ENCODE results near the gene GAS6. TPM values are rescaled to one million over a fixed set of nuclear protein-coding genes. Genes with fewer than 3 reads are reported as not detected.

The GAS6 gene
- total RNA-seq, 1 experiment from 2014 or later = 20.9 TPM

DNA sequence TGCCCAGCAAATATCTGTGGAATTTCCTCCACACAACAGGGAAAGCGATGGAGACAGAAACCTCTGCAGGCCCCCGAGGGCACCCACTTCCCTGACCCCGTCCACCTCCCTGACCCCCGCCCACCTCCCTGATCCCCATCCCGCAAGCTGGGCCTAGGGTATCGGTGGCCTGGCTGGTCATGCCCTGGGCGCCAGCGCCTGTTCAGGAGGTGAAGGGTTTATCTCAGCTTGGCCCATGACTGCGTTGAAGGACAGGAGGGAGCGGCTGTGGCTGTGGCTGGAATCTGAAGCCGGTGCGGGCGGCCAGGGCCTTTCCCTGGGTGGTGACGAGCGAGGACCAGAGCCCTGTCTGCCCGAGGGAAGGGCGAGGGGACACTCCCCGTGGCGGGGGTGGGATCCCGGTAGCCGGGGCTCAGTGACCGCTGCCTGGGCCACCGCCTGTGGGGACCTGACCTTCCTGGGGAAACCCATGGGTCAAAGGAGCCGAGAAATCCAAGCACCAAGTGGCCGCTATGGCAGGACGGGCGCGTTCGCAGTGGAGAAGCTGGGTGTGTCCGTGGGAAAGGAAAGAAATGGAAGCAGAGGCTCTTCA, 20.7 kb downstream of the GAS6 start:
- H3K9ac ChIP-seq (ENCODE audit: low read length) = no peak overlapping the region
- no peaks in the 10 kb centered on the region for H3F3A ChIP-seq (ENCODE audit: low read length, unreplicated experiment)
- H3K4me3 ChIP-seq (ENCODE audit: low read length) = no peak overlapping the region
- CTCF ChIA-PET = no interaction called here
- BruUV-seq (replicated peaks) = no TSS peak
- TF ChIP-seq EZH2phosphoT487 (IDR thresholded peaks at IDR 0.05; ENCODE audit: borderline replicate concordance, low read length) (no peak), EZH2 (IDR thresholded peaks at IDR 0.05; ENCODE audit: low read length, unreplicated experiment) (no peak)
- TF ChIP-seq, protein P1, sequence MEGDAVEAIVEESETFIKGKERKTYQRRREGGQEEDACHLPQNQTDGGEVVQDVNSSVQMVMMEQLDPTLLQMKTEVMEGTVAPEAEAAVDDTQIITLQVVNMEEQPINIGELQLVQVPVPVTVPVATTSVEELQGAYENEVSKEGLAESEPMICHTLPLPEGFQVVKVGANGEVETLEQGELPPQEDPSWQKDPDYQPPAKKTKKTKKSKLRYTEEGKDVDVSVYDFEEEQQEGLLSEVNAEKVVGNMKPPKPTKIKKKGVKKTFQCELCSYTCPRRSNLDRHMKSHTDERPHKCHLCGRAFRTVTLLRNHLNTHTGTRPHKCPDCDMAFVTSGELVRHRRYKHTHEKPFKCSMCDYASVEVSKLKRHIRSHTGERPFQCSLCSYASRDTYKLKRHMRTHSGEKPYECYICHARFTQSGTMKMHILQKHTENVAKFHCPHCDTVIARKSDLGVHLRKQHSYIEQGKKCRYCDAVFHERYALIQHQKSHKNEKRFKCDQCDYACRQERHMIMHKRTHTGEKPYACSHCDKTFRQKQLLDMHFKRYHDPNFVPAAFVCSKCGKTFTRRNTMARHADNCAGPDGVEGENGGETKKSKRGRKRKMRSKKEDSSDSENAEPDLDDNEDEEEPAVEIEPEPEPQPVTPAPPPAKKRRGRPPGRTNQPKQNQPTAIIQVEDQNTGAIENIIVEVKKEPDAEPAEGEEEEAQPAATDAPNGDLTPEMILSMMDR (conservative IDR thresholded peaks at IDR 0.05; ENCODE audit: low read depth, low read length) = no peak
- no peaks in the 10 kb centered on the region for H3K9me3 ChIP-seq (ENCODE audit: low read length)
- DNase-seq = no peak
- H3K4me2 ChIP-seq (ENCODE audit: low read length) = no peak overlapping the region
- no peak overlapping the region for H2AFZ ChIP-seq (ENCODE audit: low read length)
- no peak overlapping the region for H3K27ac ChIP-seq (ENCODE audit: low read length)
- no peaks in the 10 kb centered on the region for H3K9me2 ChIP-seq (replicated peaks; ENCODE audit: low read length)
- POLR2A ChIA-PET (ENCODE audit: unreplicated experiment) = interaction anchor here (0.6 kb wide), 1 partner anchor 74 kb away, joined by 36 read pairs; no protein-coding TSS in a partner anchor
- intact Hi-C loops (cut with micrococcal nuclease) = no loop called here
- no peak for ATAC-seq
- H3K4me1 ChIP-seq (ENCODE audit: insufficient read depth, low read length) = peaks cover 13% of the 10 kb centered on the region
- no peaks in the 10 kb centered on the region for H4K20me1 ChIP-seq (ENCODE audit: low read length)
- peaks cover 15% of the 10 kb centered on the region for H3K79me2 ChIP-seq (ENCODE audit: low read length)
- no peaks in the 10 kb centered on the region for H3K27me3 ChIP-seq (ENCODE audit: low read length)
- H3K36me3 ChIP-seq (ENCODE audit: low read depth, low read length) = no peaks in the 10 kb centered on the region

DNA sequence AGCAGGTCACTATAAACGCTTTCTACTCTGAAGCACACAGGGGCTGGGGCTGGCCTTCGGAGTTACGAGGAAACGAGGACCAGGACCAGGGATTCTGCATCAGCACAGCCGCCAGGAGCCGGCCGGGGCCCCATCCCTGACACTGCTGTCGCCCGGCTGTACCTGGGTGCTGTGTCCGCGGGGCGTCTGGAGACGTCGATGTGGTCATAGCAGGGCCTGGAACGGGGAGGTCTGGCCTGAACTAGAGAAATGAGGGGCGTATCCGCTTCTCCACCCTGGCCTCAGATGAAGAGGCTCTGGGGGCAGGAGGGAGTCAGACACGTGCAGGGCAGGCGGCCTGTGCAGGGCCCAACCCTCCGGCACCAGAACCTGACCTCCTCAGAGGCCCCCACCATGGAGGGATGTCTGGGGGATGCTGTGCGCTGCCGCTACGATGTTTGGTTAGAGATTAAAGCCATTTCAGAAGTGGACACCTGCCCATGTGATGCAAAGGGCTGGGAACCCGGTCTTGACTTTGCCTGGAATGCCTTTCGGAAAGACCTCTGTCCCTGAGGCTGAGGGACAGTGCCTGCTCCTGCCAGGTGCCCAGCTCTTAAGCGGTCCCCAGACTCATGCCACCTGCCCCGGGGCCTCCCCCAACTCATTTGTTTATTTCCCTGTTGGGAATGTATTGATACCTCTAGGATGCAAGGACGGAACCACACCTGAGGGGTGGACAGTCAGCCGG, 21.4 kb downstream of the GAS6 start:
- CTCF ChIA-PET = no interaction called here
- no peaks in the 10 kb centered on the region for H3F3A ChIP-seq (ENCODE audit: low read length, unreplicated experiment)

More for the DNA sequence above, 21.4 kb downstream of the GAS6 start:
- intact Hi-C loops (cut with micrococcal nuclease) = no loop called here
- ATAC-seq (no peak), DNase-seq (no peak)
- POLR2A ChIA-PET (ENCODE audit: unreplicated experiment) = no interaction called here
- no peaks in the 10 kb centered on the region for H3K9me2 ChIP-seq (replicated peaks; ENCODE audit: low read length)
- H3K36me3 ChIP-seq (ENCODE audit: low read depth, low read length) = no peaks in the 10 kb centered on the region
- H3K4me2 ChIP-seq (ENCODE audit: low read length) = no peak overlapping the region
- no peaks in the 10 kb centered on the region for H3K27me3 ChIP-seq (ENCODE audit: low read length)
- H3K9me3 ChIP-seq (ENCODE audit: low read length) = no peaks in the 10 kb centered on the region
- no peak overlapping the region for H3K4me3 ChIP-seq (ENCODE audit: low read length)
- no peaks in the 10 kb centered on the region for H4K20me1 ChIP-seq (ENCODE audit: low read length)
- TF ChIP-seq EZH2phosphoT487 (IDR thresholded peaks at IDR 0.05; ENCODE audit: borderline replicate concordance, low read length) (no peak), EZH2 (IDR thresholded peaks at IDR 0.05; ENCODE audit: low read length, unreplicated experiment) (no peak)
- TF ChIP-seq, protein P1 (conservative IDR thresholded peaks at IDR 0.05; ENCODE audit: low read depth, low read length) = no peak
- H3K9ac ChIP-seq (ENCODE audit: low read length) = no peak overlapping the region
- peaks cover 16% of the 10 kb centered on the region for H3K4me1 ChIP-seq (ENCODE audit: insufficient read depth, low read length)
- H3K79me2 ChIP-seq (ENCODE audit: low read length) = peaks cover 9% of the 10 kb centered on the region
- BruUV-seq (replicated peaks) = no TSS peak
- no peak overlapping the region for H3K27ac ChIP-seq (ENCODE audit: low read length)
- no peak overlapping the region for H2AFZ ChIP-seq (ENCODE audit: low read length)
